Gastroesophageal sphincter (tissue), 4 donors: ENCODE measurements around the gene PLCB1. TPM values are rescaled to one million over a fixed set of nuclear protein-coding genes. Genes with fewer than 3 reads are reported as not detected.

Experiments
- ATAC-seq: fragments of 150-250 bp; one replicate; pipeline ENCODE4 v1.9.1; 2016; ENCODE audit warnings: mild to moderate bottlenecking, moderate library complexity
- H3K27ac ChIP-seq, 4 donors: fragments of 200-600 bp; sonication (generic) in 3 of 4; 1 replicate in 3 of 4; 2 replicates in 1 of 4; pipeline ENCODE4 v1.5.1; 2016 to 2019
- H3K27me3 ChIP-seq: fragments of 200-600 bp; sonication (generic); one replicate; pipeline ENCODE4 v1.5.1; 2019
- H3K36me3 ChIP-seq, 2 donors: fragments of 200-600 bp; sonication (generic); one replicate each; pipeline ENCODE4 v1.5.1; 2019; ENCODE audit warnings: control low read depth in 1 of 2
- H3K4me1 ChIP-seq, 3 donors: fragments of 200-600 bp; sonication (generic); 1 replicate in 2 of 3; 2 replicates in 1 of 3; pipeline ENCODE4 v1.5.1; 2016 to 2019; ENCODE audit warnings: control low read depth in 2 of 3
- H3K4me3 ChIP-seq, 2 donors: fragments of 200-600 bp; sonication (generic); one replicate each; pipeline ENCODE4 v1.5.1; 2019; ENCODE audit warnings: mild to moderate bottlenecking in 1 of 2, moderate library complexity in 1 of 2
- H3K9me3 ChIP-seq, 3 donors: fragments of 200-600 bp; sonication (generic); one replicate each; pipeline ENCODE4 v1.5.1; 2017 to 2019; ENCODE audit warnings: control low read depth in 2 of 3
- EP300 ChIP-seq: sonication (generic); formaldehyde crosslinking; IDR thresholded peaks from one replicate; pipeline ENCODE4 v1.6.1; 2017; ENCODE audit warnings: antibody characterized with exemption, mild to moderate bottlenecking
- POLR2A ChIP-seq, 2 donors: fragments of 450-650 bp; IDR thresholded peaks; one replicate each; pipeline ENCODE4 v1.6.1; 2017; ENCODE audit warnings: antibody characterized with exemption in 2 of 2, mild to moderate bottlenecking in 2 of 2, moderate library complexity in 1 of 2
- POLR2AphosphoS5 ChIP-seq: sonication (generic); formaldehyde crosslinking; IDR thresholded peaks from one replicate; pipeline ENCODE4 v1.6.1; 2017; ENCODE audit warnings: antibody characterized with exemption
- WGBS, 2 donors: methylation state at CpG; one replicate each; pipeline ENCODE4 v1.1.5; 2018; ENCODE audit warnings: low coverage in 1 of 2; 5-methylcytosine and 5-hydroxymethylcytosine counted together
- total RNA-seq, 4 donors: library from RNA; depleted of rRNA; stranded (reverse); fragments of >200 nt; gene quantifications; one replicate each; pipeline ENCODE4 v1.1.0, GENCODE V29; 2016
- TF ChIP-seq, protein P1 (sequence below), 4 experiments: fragments of 200-600 bp in 2 of 4; fragments of 450-650 bp in 2 of 4; sonication (generic) in 1 of 4; IDR thresholded peaks; one replicate each; pipeline ENCODE4 v1.5.1; 2017 to 2019; ENCODE audit warnings: antibody characterized with exemption in 4 of 4, mild to moderate bottlenecking in 2 of 4, moderate library complexity in 2 of 4

The PLCB1 gene
- total RNA-seq, 4 donors from 2014 or later = 60.8 to 104 (median 69.0) TPM

DNA sequence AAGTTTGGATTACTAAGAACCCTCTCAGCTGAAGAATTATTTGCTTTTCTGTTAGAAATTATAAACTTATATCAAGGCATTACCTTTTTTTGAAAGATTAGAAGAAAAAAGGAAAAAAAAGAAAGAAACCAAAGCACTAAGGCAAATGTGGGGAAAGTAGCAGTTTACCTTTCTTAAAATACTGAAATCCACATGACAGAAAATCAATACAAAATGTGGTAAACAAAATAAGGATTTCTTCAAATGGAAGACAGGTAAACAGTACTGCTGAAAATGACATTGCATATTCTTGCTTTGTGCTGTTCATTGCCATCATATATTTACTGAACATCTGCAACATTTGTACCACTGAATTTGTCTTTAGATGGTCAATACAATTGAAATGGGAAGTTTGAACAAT, 525.6 kb downstream of the PLCB1 start:
- peaks cover 0 to 11% of the 10 kb centered on the region in 2 donors for H3K36me3 ChIP-seq
- ATAC-seq = no peak

GRCh38 chr20:8658103-8658502, 526.0 kb downstream of the PLCB1 start:
- WGBS, 2 donors = 89 to 92% methylated on average over 3 of the region's 3 CpGs
- TF ChIP-seq, protein P1, sequence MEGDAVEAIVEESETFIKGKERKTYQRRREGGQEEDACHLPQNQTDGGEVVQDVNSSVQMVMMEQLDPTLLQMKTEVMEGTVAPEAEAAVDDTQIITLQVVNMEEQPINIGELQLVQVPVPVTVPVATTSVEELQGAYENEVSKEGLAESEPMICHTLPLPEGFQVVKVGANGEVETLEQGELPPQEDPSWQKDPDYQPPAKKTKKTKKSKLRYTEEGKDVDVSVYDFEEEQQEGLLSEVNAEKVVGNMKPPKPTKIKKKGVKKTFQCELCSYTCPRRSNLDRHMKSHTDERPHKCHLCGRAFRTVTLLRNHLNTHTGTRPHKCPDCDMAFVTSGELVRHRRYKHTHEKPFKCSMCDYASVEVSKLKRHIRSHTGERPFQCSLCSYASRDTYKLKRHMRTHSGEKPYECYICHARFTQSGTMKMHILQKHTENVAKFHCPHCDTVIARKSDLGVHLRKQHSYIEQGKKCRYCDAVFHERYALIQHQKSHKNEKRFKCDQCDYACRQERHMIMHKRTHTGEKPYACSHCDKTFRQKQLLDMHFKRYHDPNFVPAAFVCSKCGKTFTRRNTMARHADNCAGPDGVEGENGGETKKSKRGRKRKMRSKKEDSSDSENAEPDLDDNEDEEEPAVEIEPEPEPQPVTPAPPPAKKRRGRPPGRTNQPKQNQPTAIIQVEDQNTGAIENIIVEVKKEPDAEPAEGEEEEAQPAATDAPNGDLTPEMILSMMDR (IDR thresholded peaks at IDR 0.05) = no peak
- TF ChIP-seq EP300 = no peak
- no peak for TF ChIP-seq POLR2A (IDR thresholded peaks at IDR 0.05)
- TF ChIP-seq POLR2AphosphoS5 = no peak
- Histone ChIP-seq H3K4me3 (no peak overlapping the region), H3K27me3 (no peaks in the 10 kb centered on the region), H3K4me1 (no peaks in the 10 kb centered on the region), H3K36me3 (peaks cover 0 to 11% of the 10 kb centered on the region in 2 donors), H3K27ac (no peak overlapping the region), H3K9me3 (no peaks in the 10 kb centered on the region)
- no peak for ATAC-seq

More for the DNA sequence above, 525.6 kb downstream of the PLCB1 start:
- TF ChIP-seq EP300 (no peak), POLR2AphosphoS5 (no peak), POLR2A (IDR thresholded peaks at IDR 0.05) (no peak)
- TF ChIP-seq, protein P1 (IDR thresholded peaks at IDR 0.05) = no peak
- Histone ChIP-seq H3K4me1 (peaks cover 0 to 4% (median 0%) of the 10 kb centered on the region in 3 donors), H3K9me3 (no peaks in the 10 kb centered on the region), H3K27ac (no peak overlapping the region), H3K4me3 (no peak overlapping the region), H3K27me3 (no peaks in the 10 kb centered on the region)

- Histone ChIP-seq H3K4me3 (no peak overlapping the region), H3K27ac (no peak overlapping the region), H3K36me3 (peaks cover 0 to 19% of the 10 kb centered on the region in 2 donors), H3K4me1 (no peaks in the 10 kb centered on the region), H3K9me3 (no peaks in the 10 kb centered on the region), H3K27me3 (no peaks in the 10 kb centered on the region)
- WGBS, 2 donors = 49 to 76% methylated on average over 5 to 7 of the region's 8 CpGs
- TF ChIP-seq POLR2AphosphoS5 = no peak
- TF ChIP-seq POLR2A (IDR thresholded peaks at IDR 0.05) = no peak
- no peak for ATAC-seq
Observed at GRCh38 chr20:8661229-8661952, 529.3 kb downstream of the PLCB1 start.

DNA sequence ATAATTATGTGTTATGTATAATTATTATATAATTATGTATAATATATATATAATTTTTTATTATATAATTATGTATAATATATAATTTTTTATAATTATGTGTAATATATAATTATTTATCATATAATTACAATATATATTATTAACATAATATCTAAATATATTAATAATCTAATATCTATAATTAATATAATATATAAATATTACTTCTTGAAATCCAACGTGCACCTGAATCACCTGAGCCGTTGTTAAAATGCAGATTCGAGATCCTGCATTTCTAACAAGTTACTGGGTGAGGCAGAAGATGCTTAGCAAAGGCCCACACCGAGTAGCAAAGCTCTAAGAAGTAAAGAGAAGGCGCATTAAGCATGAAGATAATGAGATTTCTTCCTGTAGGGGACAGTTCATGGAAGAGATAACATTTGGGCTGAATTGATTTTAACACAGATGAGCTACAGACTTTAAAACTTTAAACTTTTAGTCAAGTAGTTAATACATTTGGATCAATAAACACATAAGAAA, 530.4 kb downstream of the PLCB1 start:
- no peak for ATAC-seq
- WGBS, 2 donors = 82 to 89% methylated on average over 5 of the region's 5 CpGs
- Histone ChIP-seq H3K4me3 (no peak overlapping the region), H3K36me3 (peaks cover 0 to 24% of the 10 kb centered on the region in 2 donors), H3K9me3 (no peaks in the 10 kb centered on the region), H3K27me3 (no peaks in the 10 kb centered on the region), H3K27ac (no peak overlapping the region), H3K4me1 (peaks cover 0 to 4% (median 0%) of the 10 kb centered on the region in 3 donors)
- TF ChIP-seq POLR2AphosphoS5 = no peak
- TF ChIP-seq, protein P1 (IDR thresholded peaks at IDR 0.05) = no peak
- no peak for TF ChIP-seq EP300
- TF ChIP-seq POLR2A (IDR thresholded peaks at IDR 0.05) = no peak

DNA sequence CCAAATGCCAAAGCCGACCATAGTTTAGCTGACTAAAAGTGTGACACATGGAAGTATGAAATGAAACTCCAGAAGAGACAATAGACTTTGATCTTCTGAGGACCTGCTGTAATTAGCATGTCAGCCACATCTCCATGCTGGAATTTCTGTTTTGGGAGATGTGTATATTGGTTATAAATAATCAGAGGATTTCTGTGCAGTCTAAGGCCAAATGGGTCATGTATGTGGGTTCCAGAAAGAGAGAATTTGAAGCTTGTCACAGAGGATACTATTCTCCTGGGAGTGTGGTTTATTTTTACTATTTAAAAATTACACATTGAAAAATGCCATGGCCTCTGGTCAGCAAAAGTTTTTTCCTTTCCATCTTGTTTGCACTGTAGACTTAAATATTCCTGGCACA, 531.4 kb downstream of the PLCB1 start:
- TF ChIP-seq, protein P1 (IDR thresholded peaks at IDR 0.05) = no peak
- TF ChIP-seq POLR2AphosphoS5 (no peak), EP300 (no peak), POLR2A (IDR thresholded peaks at IDR 0.05) (no peak)

More for the DNA sequence above, 531.4 kb downstream of the PLCB1 start:
- WGBS, 2 donors = 77 to 88% methylated on average over 1 of the region's 1 CpG
- Histone ChIP-seq H3K36me3 (peaks cover 0 to 21% of the 10 kb centered on the region in 2 donors), H3K27me3 (no peaks in the 10 kb centered on the region), H3K4me1 (peaks cover 0 to 8% (median 0%) of the 10 kb centered on the region in 3 donors), H3K27ac (no peak overlapping the region), H3K9me3 (no peaks in the 10 kb centered on the region), H3K4me3 (no peak overlapping the region)
- ATAC-seq = no peak
